MG63 (cell line): ENCODE measurements around the gene AGO1. TPM values are rescaled to one million over a fixed set of nuclear protein-coding genes. Genes with fewer than 3 reads are reported as not detected.
A peak's percentile ranks its signal among the peaks of the same experiment; 100 is the strongest.
"Not testable (repeated sequence)": the region's sequence is repeated elsewhere in the genome, so short reads cannot be mapped to it uniquely, and the experiment has no call there.

Experiments used
- DNase-seq: peaks from one replicate; pipeline ENCODE4 v3.0.0-alpha.2; 2020
- H3K27me3 ChIP-seq: fragments of 250-450 bp; sonication (Bioruptor Pico); 2 replicates; pipeline ENCODE4 v1.5.1; 2020; ENCODE audit warnings: mild to moderate bottlenecking, moderate library complexity
- H3K36me3 ChIP-seq: fragments of 250-450 bp; sonication (Bioruptor Pico); 2 replicates; pipeline ENCODE4 v1.5.1; 2020; ENCODE audit warnings: mild to moderate bottlenecking, moderate library complexity
- H3K4me3 ChIP-seq: fragments of 250-450 bp; sonication (Bioruptor Pico); 2 replicates; pipeline ENCODE4 v1.5.1; 2020; ENCODE audit warnings: mild to moderate bottlenecking, moderate library complexity
- H3K9me3 ChIP-seq: fragments of 250-450 bp; sonication (Bioruptor Pico); 2 replicates; pipeline ENCODE4 v1.5.1; 2020; ENCODE audit warnings: mild to moderate bottlenecking, moderate library complexity
- total RNA-seq: library from RNA; depleted of rRNA; stranded (reverse); fragments of >200 nt; shearing (Covaris generic); gene quantifications from 2 replicates; pipeline ENCODE4 v1.2.3, GENCODE V29; 2014; ENCODE audit warnings: low replicate concordance

AGO1 gene
- total RNA-seq, 1 experiment from 2014 or later = 8.8 TPM

DNA sequence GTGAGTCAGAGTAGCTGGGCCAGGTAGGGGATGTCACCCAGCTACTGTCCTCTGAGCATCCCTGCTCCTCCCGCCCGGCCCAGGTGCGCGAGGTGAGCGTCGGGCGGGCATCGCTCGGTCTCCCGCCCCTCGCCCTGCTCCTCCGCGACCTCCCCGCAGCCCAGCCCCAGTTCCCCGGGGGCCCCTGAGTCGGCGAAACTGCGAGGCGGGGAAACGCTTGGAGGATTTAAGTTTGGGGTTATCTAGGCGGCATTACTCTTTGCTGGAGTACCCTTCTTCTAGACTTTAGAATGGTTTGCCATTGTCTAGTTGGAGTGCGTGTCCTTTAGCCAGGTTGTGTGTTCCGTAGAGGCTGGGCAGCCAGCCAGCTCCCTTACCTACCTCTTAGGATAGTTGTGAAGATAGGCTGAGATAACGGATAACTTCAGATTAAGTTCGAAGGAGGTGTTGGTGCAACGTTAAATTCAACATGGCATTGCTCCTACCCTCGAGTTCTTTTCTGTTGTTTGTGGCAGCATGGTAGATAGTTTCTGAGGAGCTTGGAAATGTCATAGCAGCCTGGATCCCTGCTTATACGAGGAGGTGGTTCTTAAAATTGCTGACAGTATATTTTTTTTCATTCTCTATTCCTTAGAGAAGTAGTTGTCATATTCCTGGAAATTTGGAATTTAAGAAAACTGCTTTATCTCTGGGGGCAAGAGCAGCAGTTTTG lies 48.6 kb downstream of the AGO1 start:
- no peaks in the 10 kb centered on the region for H3K9me3 ChIP-seq
- no peak for DNase-seq
- no peaks in the 10 kb centered on the region for H3K27me3 ChIP-seq
- peak overlapping the region; percentile 92 for H3K4me3 ChIP-seq
- no peaks in the 10 kb centered on the region for H3K36me3 ChIP-seq

DNA sequence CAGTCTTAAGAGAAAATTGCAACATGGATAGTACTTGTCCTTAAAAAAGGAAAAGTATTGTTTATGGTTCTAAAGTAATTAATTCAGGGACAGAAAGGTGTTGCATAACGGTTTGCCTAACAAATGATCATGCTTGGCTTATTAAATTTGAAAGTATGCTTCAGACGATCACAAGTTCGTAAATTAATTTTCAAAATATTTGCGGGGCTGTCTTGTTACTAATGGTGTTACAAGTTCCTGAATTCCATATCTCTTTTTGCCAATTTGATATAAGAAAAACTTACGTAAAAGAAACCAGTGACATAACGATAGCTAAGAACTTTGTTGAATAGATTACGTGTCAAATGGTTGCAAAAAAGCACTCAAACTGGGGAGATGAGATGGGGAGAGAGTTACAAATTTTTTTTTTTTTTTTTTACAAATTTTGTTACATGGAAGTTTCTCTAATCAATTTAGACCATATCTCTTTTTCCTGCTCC lies 49.2 kb downstream of the AGO1 start:
- no peak for DNase-seq
- Histone ChIP-seq H3K4me3 (peak overlapping the region; percentile 92), H3K36me3 (no peaks in the 10 kb centered on the region), H3K9me3 (no peaks in the 10 kb centered on the region), H3K27me3 (no peaks in the 10 kb centered on the region)

DNA sequence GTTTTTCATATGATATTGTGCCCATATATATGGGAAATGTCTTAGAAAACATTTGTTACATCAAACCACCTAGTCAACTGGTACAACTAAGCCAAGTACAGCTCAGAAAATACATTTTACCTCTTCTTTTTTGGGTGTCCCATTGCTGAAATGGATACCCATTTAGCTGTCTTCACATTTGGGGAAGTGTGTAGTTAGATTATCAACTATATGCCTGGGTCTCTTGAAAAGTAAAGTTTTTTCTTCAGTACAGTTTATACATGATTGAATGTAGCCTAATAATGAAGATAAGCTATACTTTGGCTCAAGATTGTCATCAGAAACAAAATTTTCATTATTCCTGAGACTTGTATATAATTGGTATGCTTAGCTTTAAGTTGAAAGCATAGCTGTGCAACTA lies 49.9 kb downstream of the AGO1 start:
- no peaks in the 10 kb centered on the region for H3K27me3 ChIP-seq
- no peaks in the 10 kb centered on the region for H3K9me3 ChIP-seq
- H3K4me3 ChIP-seq = no peak overlapping the region
- DNase-seq = no peak
- H3K36me3 ChIP-seq = no peaks in the 10 kb centered on the region

- no peak for DNase-seq
- H3K4me3 ChIP-seq = no peak overlapping the region
- H3K9me3 ChIP-seq = no peaks in the 10 kb centered on the region
- no peaks in the 10 kb centered on the region for H3K27me3 ChIP-seq
- H3K36me3 ChIP-seq = no peaks in the 10 kb centered on the region
Measured at GRCh38 chr1:35935442-35936388, 52.7 kb downstream of the AGO1 start.

DNA sequence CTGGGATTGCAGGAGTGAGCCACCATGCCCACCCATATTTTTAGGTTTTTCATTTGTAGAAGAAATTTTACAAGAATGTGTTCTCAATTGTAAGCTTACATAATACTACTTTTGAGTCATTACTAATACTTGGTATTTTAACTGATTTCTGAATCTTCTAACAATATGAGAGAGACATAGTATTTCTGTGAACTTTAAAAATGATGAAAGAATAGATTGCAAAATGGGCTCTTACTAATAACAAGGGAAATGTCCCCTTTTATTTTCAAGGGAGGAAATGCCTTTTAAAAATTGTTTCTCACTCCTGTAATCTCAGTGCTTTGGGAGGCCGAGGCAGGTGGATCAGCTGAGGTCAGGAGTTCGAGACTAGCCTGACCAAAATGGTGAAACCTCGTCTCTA lies 53.8 kb downstream of the AGO1 start:
- DNase-seq = no peak
- no peaks in the 10 kb centered on the region for H3K27me3 ChIP-seq
- no peak overlapping the region for H3K4me3 ChIP-seq
- H3K36me3 ChIP-seq = no peaks in the 10 kb centered on the region
- no peaks in the 10 kb centered on the region for H3K9me3 ChIP-seq

DNA sequence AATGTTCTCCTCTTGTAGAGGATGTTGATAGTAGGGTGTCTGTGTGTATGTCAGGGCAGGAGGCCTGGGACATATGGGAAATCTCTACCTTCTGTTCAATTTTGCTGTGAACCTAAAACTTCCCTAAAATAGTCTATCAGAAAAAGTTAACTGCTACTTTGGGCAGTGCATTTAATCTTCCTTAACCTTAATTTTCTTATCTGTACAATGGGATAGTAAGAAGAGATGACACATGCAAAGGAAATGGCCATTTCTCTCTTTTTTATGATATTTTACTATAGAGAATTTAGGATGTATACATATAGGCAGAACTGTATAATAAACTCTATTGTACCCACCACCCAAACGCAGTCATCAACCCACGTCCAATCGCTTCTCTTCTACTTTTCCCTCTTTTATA lies 56.5 kb downstream of the AGO1 start:
- H3K9me3 ChIP-seq = no peaks in the 10 kb centered on the region
- no peak for DNase-seq

GRCh38 chr1:35945327-35945726 lies 62.3 kb downstream of the AGO1 start:
- no peak overlapping the region for H3K4me3 ChIP-seq
- no peaks in the 10 kb centered on the region for H3K9me3 ChIP-seq
- DNase-seq = no peak
- 0 out of 2 replicates have a peak, but pooled peaks cover 6% of the 10 kb centered on the region for H3K36me3 ChIP-seq
- H3K27me3 ChIP-seq = no peaks in the 10 kb centered on the region

More for the DNA sequence above, 56.5 kb downstream of the AGO1 start:
- Histone ChIP-seq H3K4me3 (no peak overlapping the region), H3K27me3 (no peaks in the 10 kb centered on the region), H3K36me3 (no peaks in the 10 kb centered on the region)

GRCh38 chr1:35947547-35947946 lies 64.5 kb downstream of the AGO1 start:
- Histone ChIP-seq H3K27me3 (no peaks in the 10 kb centered on the region), H3K9me3 (no peaks in the 10 kb centered on the region), H3K36me3 (peaks cover 6% of the 10 kb centered on the region; the same call in 1 of the 2 replicates), H3K4me3 (no peak overlapping the region)
- DNase-seq = no peak

- no peak for DNase-seq
- no peak overlapping the region for H3K4me3 ChIP-seq
Measured at GRCh38 chr1:35958558-35958957, 75.5 kb downstream of the AGO1 start.

DNA sequence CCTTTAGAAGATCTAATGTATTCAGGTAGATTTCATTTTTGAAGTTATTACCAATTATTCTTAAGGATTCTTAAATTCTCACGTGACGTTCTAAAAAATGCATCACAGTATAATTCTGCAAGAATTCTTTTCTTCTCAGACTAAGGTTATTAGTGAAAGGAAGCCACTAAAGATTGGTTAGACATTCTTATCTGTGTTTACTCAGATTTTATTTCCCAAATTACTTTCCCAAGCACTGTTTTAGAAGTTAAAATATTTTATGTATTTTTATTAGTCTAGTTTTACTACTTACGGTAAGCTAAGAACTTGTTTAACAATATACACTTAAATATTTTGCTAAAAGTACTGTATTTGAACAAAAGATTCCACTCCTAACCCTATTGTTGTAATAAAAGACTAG lies 76.3 kb downstream of the AGO1 start:
- Histone ChIP-seq H3K27me3 (no peaks in the 10 kb centered on the region), H3K36me3 (no peaks in the 10 kb centered on the region), H3K9me3 (no peaks in the 10 kb centered on the region), H3K4me3 (no peak overlapping the region)
- no peak for DNase-seq

More at GRCh38 chr1:35958558-35958957, 75.5 kb downstream of the AGO1 start:
- Histone ChIP-seq H3K27me3 (no peaks in the 10 kb centered on the region), H3K36me3 (no peaks in the 10 kb centered on the region), H3K9me3 (no peaks in the 10 kb centered on the region)

- Histone ChIP-seq H3K9me3 (no peaks in the 10 kb centered on the region), H3K36me3 (no peaks in the 10 kb centered on the region)
- DNase-seq = no peak
Measured at GRCh38 chr1:35962952-35963351, 79.9 kb downstream of the AGO1 start.

GRCh38 chr1:35964277-35964676 lies 81.3 kb downstream of the AGO1 start:
- not testable (repeated sequence) for DNase-seq, H3K9me3 ChIP-seq, H3K4me3 ChIP-seq, H3K36me3 ChIP-seq, H3K27me3 ChIP-seq

More at GRCh38 chr1:35962952-35963351, 79.9 kb downstream of the AGO1 start:
- no peaks in the 10 kb centered on the region for H3K27me3 ChIP-seq
- H3K4me3 ChIP-seq = no peak overlapping the region

DNA sequence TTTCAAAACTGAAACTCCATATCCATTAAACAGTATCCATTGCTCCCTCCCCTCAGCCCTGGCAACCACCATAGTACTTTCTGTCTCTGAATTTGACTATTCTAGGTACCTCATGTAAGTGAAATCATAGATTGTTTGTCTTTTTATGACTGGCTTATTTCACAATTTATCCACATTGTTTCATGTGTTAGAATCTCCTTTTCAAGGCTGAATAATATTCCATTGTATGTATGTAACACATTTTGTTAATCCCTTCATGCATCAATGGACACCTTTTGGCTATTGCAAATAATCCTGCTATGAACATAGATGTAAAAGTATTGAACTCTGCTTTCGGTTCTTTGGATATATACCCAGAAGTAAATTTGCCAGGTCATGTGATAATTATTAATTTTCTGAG lies 85.4 kb downstream of the AGO1 start:
- DNase-seq = no peak
- Histone ChIP-seq H3K9me3 (no peaks in the 10 kb centered on the region), H3K36me3 (peaks cover 18% of the 10 kb centered on the region; the same call in 1 of the 2 replicates), H3K27me3 (no peaks in the 10 kb centered on the region), H3K4me3 (no peak overlapping the region)

GRCh38 chr1:35971601-35972000 lies 88.6 kb downstream of the AGO1 start:
- H3K4me3 ChIP-seq = no peak overlapping the region
- no peaks in the 10 kb centered on the region for H3K9me3 ChIP-seq
- H3K36me3 ChIP-seq = peaks cover 20% of the 10 kb centered on the region
- no peaks in the 10 kb centered on the region for H3K27me3 ChIP-seq
- DNase-seq = no peak

- DNase-seq, H3K9me3 ChIP-seq, H3K4me3 ChIP-seq, H3K27me3 ChIP-seq: not testable (repeated sequence)
- peaks cover 20% of the 10 kb centered on the region for H3K36me3 ChIP-seq
Measured at GRCh38 chr1:35972631-35973030, 89.6 kb downstream of the AGO1 start.

DNA sequence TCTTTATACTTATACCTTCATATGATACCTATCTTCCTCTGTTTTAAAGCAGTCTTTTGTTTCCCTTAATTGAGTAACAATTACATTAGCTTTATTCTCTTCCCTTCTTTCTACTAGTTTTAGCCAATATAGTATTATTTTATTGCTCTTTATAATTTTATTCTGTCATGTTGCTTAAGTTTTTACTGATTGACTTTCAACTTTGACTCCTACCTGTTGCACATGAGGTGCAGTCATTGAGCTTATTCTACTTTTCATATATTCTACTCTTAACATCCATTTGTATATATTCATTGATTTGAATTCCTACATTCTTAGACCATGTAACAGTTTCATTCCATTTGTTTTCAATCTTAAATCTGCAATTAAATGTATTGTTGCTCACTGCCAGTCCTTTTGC lies 97.1 kb downstream of the AGO1 start:
- H3K36me3 ChIP-seq = peaks cover 2% of the 10 kb centered on the region; the same call in 1 of the 2 replicates
- H3K4me3 ChIP-seq = no peak overlapping the region
- H3K9me3 ChIP-seq = no peaks in the 10 kb centered on the region
- no peaks in the 10 kb centered on the region for H3K27me3 ChIP-seq
- DNase-seq = no peak
